DOHH2 (cell line): ENCODE results near the gene ALK.

ENCODE experiments used
- H3F3A ChIP-seq: fragments of 200-600 bp; sonication (generic), shearing (Covaris generic); 2 replicates; pipeline ENCODE4 v1.6.0; 2016; ENCODE audit warnings: antibody characterized with exemption, mild to moderate bottlenecking; ENCODE audit not compliant: control insufficient read depth, insufficient read depth
- H3K27ac ChIP-seq: fragments of 200-600 bp; sonication (generic); 2 replicates; pipeline ENCODE4 v1.5.1; 2014; ENCODE audit warnings: low read depth, mild to moderate bottlenecking, low read length, moderate library complexity
- H3K27me3 ChIP-seq: fragments of 200-600 bp; sonication (generic); 2 replicates; pipeline ENCODE4 v1.6.1; 2014; ENCODE audit warnings: mild to moderate bottlenecking, low read length, mixed read lengths; ENCODE audit not compliant: control insufficient read depth
- H3K36me3 ChIP-seq: fragments of 200-600 bp; sonication (generic); 2 replicates; pipeline ENCODE4 v1.6.1; 2014; ENCODE audit warnings: mild to moderate bottlenecking, low read length, moderate library complexity, mixed read lengths; ENCODE audit not compliant: control insufficient read depth
- H3K4me1 ChIP-seq: fragments of 200-600 bp; sonication (generic); 2 replicates; pipeline ENCODE4 v1.6.1; 2014; ENCODE audit warnings: mild to moderate bottlenecking, low read length, mixed read lengths; ENCODE audit not compliant: control insufficient read depth
- H3K4me2 ChIP-seq: fragments of 200-600 bp; sonication (generic); 2 replicates; pipeline ENCODE4 v1.6.0; 2014; ENCODE audit warnings: mild to moderate bottlenecking, low read length, moderate library complexity
- H3K4me3 ChIP-seq: fragments of 200-600 bp; sonication (generic); 2 replicates; pipeline ENCODE4 v1.5.1; 2014; ENCODE audit warnings: mild to moderate bottlenecking, low read length, mixed read lengths
- H3K79me2 ChIP-seq: fragments of 200-600 bp; sonication (generic); 2 replicates; pipeline ENCODE4 v1.6.1; 2014; ENCODE audit warnings: mild to moderate bottlenecking, low read length, mixed read lengths; ENCODE audit not compliant: control insufficient read depth
- H3K9me2 ChIP-seq: fragments of 200-600 bp; sonication (generic); replicated peaks from 2 replicates; pipeline ENCODE4 v1.6.1; 2014; ENCODE audit warnings: mild to moderate bottlenecking, low read length, mixed read lengths; ENCODE audit not compliant: control insufficient read depth
- H3K9me3 ChIP-seq: fragments of 200-600 bp; sonication (generic); 2 replicates; pipeline ENCODE4 v1.6.1; 2014; ENCODE audit warnings: antibody characterized with exemption, low read length, mixed read lengths; ENCODE audit not compliant: control insufficient read depth, insufficient read depth
- H4K20me1 ChIP-seq: fragments of 200-600 bp; sonication (generic); 2 replicates; pipeline ENCODE4 v1.6.0; 2014; ENCODE audit warnings: low read depth, mild to moderate bottlenecking, antibody characterized with exemption, low read length, moderate library complexity; ENCODE audit not compliant: control insufficient read depth, insufficient read depth
- EZH2phosphoT487 ChIP-seq: fragments of 200-600 bp; sonication (generic); IDR thresholded peaks from 2 replicates; pipeline ENCODE4 v1.6.1; 2017; ENCODE audit warnings: borderline replicate concordance, mild to moderate bottlenecking, antibody characterized with exemption, low read length, moderate library complexity, mixed read lengths
- TF ChIP-seq, protein P1 (sequence below): fragments of 200-600 bp; sonication (generic); IDR thresholded peaks from one replicate; pipeline ENCODE4 v1.5.1; 2014; ENCODE audit warnings: antibody characterized with exemption, mild to moderate bottlenecking, low read depth, low read length; ENCODE audit not compliant: poor library complexity, severe bottlenecking

Gene ALK

DNA sequence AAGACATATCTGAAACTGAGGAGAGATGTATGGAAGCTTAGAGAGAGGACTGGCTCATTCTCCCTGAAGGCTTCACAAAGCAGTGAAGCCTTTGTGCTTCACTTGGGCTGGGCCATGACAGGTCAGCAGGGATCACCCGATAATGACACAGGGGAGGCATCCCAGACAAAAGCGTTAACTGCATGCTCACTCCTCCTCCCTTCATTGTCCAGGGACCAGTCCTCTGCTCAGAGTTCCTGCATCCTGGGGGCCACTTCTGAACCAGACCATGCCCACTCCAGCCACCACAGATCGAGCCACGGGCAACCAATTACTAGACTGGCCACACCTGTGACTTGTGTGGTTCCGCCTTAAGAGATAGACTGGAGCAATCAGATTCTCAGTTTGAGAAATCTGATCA is 570.1 kb downstream of the ALK start:
- H3K27ac ChIP-seq, result no peak overlapping the region
- no peaks in the 10 kb centered on the region for H3K36me3 ChIP-seq
- H3K9me2 ChIP-seq, result no peaks in the 10 kb centered on the region
- TF ChIP-seq EZH2phosphoT487, result no peak
- TF ChIP-seq, protein P1, sequence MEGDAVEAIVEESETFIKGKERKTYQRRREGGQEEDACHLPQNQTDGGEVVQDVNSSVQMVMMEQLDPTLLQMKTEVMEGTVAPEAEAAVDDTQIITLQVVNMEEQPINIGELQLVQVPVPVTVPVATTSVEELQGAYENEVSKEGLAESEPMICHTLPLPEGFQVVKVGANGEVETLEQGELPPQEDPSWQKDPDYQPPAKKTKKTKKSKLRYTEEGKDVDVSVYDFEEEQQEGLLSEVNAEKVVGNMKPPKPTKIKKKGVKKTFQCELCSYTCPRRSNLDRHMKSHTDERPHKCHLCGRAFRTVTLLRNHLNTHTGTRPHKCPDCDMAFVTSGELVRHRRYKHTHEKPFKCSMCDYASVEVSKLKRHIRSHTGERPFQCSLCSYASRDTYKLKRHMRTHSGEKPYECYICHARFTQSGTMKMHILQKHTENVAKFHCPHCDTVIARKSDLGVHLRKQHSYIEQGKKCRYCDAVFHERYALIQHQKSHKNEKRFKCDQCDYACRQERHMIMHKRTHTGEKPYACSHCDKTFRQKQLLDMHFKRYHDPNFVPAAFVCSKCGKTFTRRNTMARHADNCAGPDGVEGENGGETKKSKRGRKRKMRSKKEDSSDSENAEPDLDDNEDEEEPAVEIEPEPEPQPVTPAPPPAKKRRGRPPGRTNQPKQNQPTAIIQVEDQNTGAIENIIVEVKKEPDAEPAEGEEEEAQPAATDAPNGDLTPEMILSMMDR, result no peak
- H3K79me2 ChIP-seq, result no peaks in the 10 kb centered on the region
- no peaks in the 10 kb centered on the region for H3K9me3 ChIP-seq
- H4K20me1 ChIP-seq, result no peaks in the 10 kb centered on the region
- H3F3A ChIP-seq, result no peaks in the 10 kb centered on the region
- H3K4me2 ChIP-seq, result no peak overlapping the region
- no peaks in the 10 kb centered on the region for H3K4me1 ChIP-seq
- H3K4me3 ChIP-seq, result no peak overlapping the region
- 0 out of 2 replicates have a peak, but pooled peaks cover 2% of the 10 kb centered on the region for H3K27me3 ChIP-seq

DNA sequence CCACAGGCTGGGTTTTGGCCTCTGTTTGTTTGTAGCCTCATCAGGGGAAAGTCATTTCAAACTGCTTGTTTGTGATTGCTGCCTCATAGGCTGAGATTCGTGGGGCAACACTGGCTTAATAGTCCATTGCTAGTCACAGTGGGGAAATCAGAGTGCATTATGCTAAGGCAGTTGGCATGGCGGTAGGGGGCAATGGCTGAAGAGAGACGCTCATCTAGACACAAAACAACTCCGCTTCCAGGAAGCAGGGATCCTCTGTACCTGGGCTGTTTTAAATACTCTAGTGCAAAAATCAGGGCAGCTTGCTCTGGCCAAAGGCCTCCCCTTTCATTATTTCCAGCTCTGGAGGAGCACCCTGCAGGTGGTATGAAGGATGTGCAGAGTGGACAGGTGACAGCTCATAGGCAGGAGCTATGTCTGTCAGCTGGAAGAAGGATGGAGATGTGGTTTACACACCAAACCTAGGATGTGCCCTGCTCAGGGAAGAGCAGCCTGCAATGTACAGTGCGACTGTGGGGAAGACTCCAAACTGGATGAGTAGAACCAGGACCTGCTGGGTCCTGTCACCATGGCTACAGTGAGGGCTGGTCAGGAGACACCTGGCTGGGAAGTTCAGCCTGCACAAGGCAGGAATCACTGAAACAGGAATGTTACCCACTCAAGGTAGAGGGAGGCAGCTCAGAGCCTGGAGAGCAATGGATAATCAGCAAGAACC is 571.9 kb downstream of the ALK start:
- no peaks in the 10 kb centered on the region for H4K20me1 ChIP-seq
- no peaks in the 10 kb centered on the region for H3F3A ChIP-seq
- H3K79me2 ChIP-seq, result no peaks in the 10 kb centered on the region
- H3K4me3 ChIP-seq, result no peak overlapping the region
- H3K27me3 ChIP-seq, result 0 out of 2 replicates have a peak, but pooled peaks cover 2% of the 10 kb centered on the region
- H3K9me2 ChIP-seq, result no peaks in the 10 kb centered on the region
- H3K36me3 ChIP-seq, result no peaks in the 10 kb centered on the region
- no peaks in the 10 kb centered on the region for H3K4me1 ChIP-seq
- H3K27ac ChIP-seq, result no peak overlapping the region
- H3K4me2 ChIP-seq, result no peak overlapping the region
- TF ChIP-seq EZH2phosphoT487, result no peak
- TF ChIP-seq, protein P1, result no peak
- H3K9me3 ChIP-seq, result no peaks in the 10 kb centered on the region

DNA sequence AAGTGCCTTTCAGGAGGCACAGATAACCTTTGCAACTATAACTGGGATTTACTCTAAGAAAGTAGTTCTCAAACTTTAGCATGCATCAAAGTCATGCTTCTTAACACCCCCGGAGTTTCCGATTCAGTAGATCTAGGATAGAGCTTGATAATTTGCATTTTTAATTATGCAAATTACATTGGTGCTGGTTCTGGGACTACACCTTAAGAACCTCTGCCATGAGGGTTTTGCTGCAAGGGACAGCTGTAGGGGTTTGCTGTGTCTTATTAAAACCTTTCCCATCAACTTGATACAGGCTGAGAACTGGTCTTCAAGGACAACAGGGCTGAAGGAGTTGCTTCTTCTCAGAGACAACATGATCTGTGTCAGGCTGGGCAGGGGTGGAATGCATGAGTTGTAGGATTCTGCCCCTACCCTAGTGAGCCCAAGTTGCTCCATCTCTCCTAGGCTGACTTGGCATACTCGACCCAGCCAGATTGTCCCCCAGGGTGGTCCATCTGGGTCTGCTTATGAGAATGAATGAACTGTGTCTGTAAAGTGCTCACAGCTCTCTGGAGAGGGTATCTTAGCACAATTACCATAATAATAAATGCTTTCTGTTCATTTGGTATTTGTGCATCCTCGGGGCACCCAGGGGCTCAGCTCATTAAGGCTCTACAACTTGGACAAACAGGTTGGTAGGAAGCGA is 573.5 kb downstream of the ALK start:
- H3K27me3 ChIP-seq, result peaks cover 5% of the 10 kb centered on the region; the same call in 1 of the 2 replicates
- H3K36me3 ChIP-seq, result no peaks in the 10 kb centered on the region
- TF ChIP-seq, protein P1, result no peak
- no peak for TF ChIP-seq EZH2phosphoT487
- no peaks in the 10 kb centered on the region for H4K20me1 ChIP-seq
- no peaks in the 10 kb centered on the region for H3K79me2 ChIP-seq
- H3K4me2 ChIP-seq, result no peak overlapping the region
- no peaks in the 10 kb centered on the region for H3K9me2 ChIP-seq
- H3K9me3 ChIP-seq, result no peaks in the 10 kb centered on the region
- H3K4me3 ChIP-seq, result no peak overlapping the region
- no peaks in the 10 kb centered on the region for H3F3A ChIP-seq
- H3K27ac ChIP-seq, result no peak overlapping the region
- no peaks in the 10 kb centered on the region for H3K4me1 ChIP-seq
